Thyroid gland (tissue), 4 donors: ENCODE results near the gene PRR12. TPM values are rescaled to one million over a fixed set of nuclear protein-coding genes. Genes with fewer than 3 reads are reported as not detected.
A peak's percentile ranks its signal among the peaks of the same experiment; 100 is the strongest.

Source experiments
- DNase-seq, 2 donors: peaks; one replicate each; pipeline ENCODE4 v3.0.0-alpha.2; 2019
- H3K27ac ChIP-seq, 3 donors: fragments of 200-600 bp; sonication (generic); 1 replicate in 2 of 3; 2 replicates in 1 of 3; pipeline ENCODE4 v1.5.1; 2016 to 2019; ENCODE audit warnings: mild to moderate bottlenecking in 1 of 3, moderate library complexity in 1 of 3
- H3K27me3 ChIP-seq: fragments of 200-600 bp; sonication (generic); one replicate; pipeline ENCODE4 v1.5.1; 2019
- H3K36me3 ChIP-seq, 2 donors: fragments of 200-600 bp; sonication (generic); one replicate each; pipeline ENCODE4 v1.5.1; 2016 to 2019
- H3K4me1 ChIP-seq, 2 donors: fragments of 200-600 bp; sonication (generic); one replicate each; pipeline ENCODE4 v1.5.1; 2017 to 2019
- H3K4me3 ChIP-seq, 3 donors: fragments of 200-600 bp; sonication (generic); replicated peaks in 1 of 3; 1 replicate in 2 of 3; 2 replicates in 1 of 3; pipeline ENCODE4 v1.5.1; 2016; ENCODE audit warnings: mild to moderate bottlenecking in 1 of 3
- H3K9me3 ChIP-seq: fragments of 200-600 bp; sonication (generic); one replicate; pipeline ENCODE4 v1.5.1; 2017
- POLR2A ChIP-seq, 2 donors: fragments of 450-650 bp; IDR thresholded peaks; one replicate each; pipeline ENCODE4 v1.6.1; 2017; ENCODE audit warnings: antibody characterized with exemption in 2 of 2, mild to moderate bottlenecking in 2 of 2, moderate library complexity in 1 of 2
- WGBS, 2 donors: methylation state at CpG; one replicate each; pipeline ENCODE4 v1.1.5; 2017; 5-methylcytosine and 5-hydroxymethylcytosine counted together
- intact Hi-C: fragments of 100-400 bp; cut with DNase I; formaldehyde crosslinking; loops from one replicate; pipeline ENCODE4 v1.15.1; 2023
- total RNA-seq, 4 donors: library from RNA; depleted of rRNA; stranded (reverse); fragments of >200 nt; gene quantifications; one replicate each; pipeline ENCODE4 v1.2.3, GENCODE V29; 2016
- TF ChIP-seq, protein P1 (sequence below), 6 experiments: fragments of 200-600 bp in 3 of 6; fragments of 450-650 bp in 3 of 6; sonication (generic) in 3 of 6; IDR thresholded peaks; one replicate each; pipeline ENCODE4 v1.5.1; 2016 to 2019; ENCODE audit warnings: antibody characterized with exemption in 6 of 6, mild to moderate bottlenecking in 2 of 6, inconsistent platforms in 1 of 6, moderate library complexity in 1 of 6

Gene PRR12
- total RNA-seq, 4 donors from 2014 or later = 7.3 to 15.6 (median 12.4) TPM

DNA sequence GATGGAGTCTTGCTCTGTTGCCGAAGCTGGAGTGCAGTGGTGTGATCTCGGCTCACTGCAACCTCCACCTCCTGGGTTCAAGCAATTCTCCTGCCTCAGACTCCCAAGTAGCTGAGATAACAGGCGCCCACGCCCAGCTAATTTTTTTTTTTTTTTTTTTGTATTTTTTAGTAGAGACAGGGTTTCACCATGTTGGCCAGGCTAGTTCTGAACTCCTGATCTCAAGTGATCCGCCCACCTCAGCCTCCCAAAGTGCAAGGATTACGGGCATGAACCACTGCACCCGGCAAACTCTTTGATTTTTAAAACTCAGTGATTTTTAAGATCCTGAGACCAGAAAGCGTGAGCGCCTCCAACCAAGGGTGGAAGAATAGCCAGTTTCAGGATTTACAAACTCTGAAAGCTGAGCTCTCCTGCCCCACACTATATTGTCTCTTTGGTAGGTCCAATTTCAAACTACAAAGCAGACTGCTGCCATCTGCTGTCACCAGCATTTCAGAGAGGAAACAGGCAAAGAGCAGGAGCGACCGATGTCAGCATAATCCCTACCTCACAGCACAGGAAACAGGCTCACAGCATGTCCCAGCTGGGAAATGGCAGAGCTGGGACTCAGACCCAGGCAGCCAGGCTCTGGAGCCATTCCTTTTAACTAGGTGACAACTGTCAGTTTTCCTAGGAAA lies 19.8 kb upstream of the PRR12 start:
- no peak for DNase-seq
- WGBS, 2 donors = 72 to 77% methylated on average over 11 of the region's 11 CpGs
- TF ChIP-seq, protein P1, sequence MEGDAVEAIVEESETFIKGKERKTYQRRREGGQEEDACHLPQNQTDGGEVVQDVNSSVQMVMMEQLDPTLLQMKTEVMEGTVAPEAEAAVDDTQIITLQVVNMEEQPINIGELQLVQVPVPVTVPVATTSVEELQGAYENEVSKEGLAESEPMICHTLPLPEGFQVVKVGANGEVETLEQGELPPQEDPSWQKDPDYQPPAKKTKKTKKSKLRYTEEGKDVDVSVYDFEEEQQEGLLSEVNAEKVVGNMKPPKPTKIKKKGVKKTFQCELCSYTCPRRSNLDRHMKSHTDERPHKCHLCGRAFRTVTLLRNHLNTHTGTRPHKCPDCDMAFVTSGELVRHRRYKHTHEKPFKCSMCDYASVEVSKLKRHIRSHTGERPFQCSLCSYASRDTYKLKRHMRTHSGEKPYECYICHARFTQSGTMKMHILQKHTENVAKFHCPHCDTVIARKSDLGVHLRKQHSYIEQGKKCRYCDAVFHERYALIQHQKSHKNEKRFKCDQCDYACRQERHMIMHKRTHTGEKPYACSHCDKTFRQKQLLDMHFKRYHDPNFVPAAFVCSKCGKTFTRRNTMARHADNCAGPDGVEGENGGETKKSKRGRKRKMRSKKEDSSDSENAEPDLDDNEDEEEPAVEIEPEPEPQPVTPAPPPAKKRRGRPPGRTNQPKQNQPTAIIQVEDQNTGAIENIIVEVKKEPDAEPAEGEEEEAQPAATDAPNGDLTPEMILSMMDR (IDR thresholded peaks at IDR 0.05) = peak in 1 of 6 experiments; percentile 15
- TF ChIP-seq POLR2A (IDR thresholded peaks at IDR 0.05) = no peak
- intact Hi-C loops = no loop called here
- Histone ChIP-seq H3K9me3 (no peaks in the 10 kb centered on the region), H3K4me1 (peaks cover 7 to 10% of the 10 kb centered on the region in 2 donors), H3K27me3 (no peaks in the 10 kb centered on the region), H3K4me3 (no peak overlapping the region), H3K36me3 (peaks cover 0 to 12% of the 10 kb centered on the region in 2 donors), H3K27ac (peak overlapping the region in 1 of 3 donors; percentile 3)

DNA sequence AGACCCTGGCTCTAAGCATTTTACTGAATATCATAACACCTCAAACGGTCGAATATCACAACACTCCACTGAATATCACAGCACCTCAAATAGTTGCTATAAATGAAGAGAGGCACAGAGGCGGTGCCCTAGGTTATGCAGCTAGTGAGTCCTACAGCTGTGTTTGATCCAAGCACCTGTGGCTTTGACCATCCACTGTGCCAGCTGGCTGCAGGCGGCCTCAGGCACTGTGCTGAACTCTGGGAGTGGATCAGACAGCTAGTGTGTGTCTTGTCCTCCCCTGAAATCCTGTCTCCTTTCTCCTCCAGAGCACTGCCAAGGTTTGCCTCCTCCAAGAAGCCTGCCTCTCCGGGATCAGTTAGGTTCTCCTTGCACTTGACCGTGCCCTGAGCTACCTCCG lies 18.0 kb upstream of the PRR12 start:
- DNase-seq = no peak
- H3K4me3 ChIP-seq = no peak overlapping the region
- TF ChIP-seq POLR2A (IDR thresholded peaks at IDR 0.05) = no peak
- TF ChIP-seq, protein P1 (IDR thresholded peaks at IDR 0.05) = no peak
- no peaks in the 10 kb centered on the region for H3K27me3 ChIP-seq
- intact Hi-C loops = no loop called here
- peaks cover 0 to 12% of the 10 kb centered on the region in 2 donors for H3K36me3 ChIP-seq
- H3K4me1 ChIP-seq = peaks cover 7 to 10% of the 10 kb centered on the region in 2 donors
- no peak overlapping the region for H3K27ac ChIP-seq
- no peaks in the 10 kb centered on the region for H3K9me3 ChIP-seq
- 95 to 96% methylated on average over 4 to 7 of the region's 7 CpGs for WGBS, 2 donors

DNA sequence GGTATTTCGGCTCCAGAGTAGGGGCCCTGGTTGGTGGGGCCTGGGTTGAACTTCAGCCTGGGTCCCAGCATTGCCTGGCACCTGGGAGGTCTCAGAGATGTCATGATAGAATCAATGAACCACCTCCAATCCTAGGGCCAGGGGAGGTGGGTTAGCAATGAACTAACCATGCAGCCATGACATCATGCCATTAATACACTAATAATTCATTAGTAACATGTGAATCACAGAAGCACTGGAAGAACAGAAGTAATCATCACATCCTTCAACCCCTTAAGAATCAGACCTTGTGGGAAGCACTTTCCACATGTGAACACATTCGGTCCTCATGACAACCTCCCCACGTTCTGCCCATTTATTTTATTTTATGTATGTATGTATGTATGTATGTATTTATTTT lies 17.6 kb upstream of the PRR12 start:
- peaks cover 0 to 12% of the 10 kb centered on the region in 2 donors for H3K36me3 ChIP-seq
- DNase-seq = no peak
- peaks cover 7 to 10% of the 10 kb centered on the region in 2 donors for H3K4me1 ChIP-seq
- H3K4me3 ChIP-seq = no peak overlapping the region
- no peaks in the 10 kb centered on the region for H3K27me3 ChIP-seq
- H3K27ac ChIP-seq = no peak overlapping the region
- no peaks in the 10 kb centered on the region for H3K9me3 ChIP-seq
- WGBS, 2 donors = 87 to 91% methylated on average over 3 of the region's 3 CpGs
- intact Hi-C loops = no loop called here
- TF ChIP-seq, protein P1 (IDR thresholded peaks at IDR 0.05) = no peak
- no peak for TF ChIP-seq POLR2A (IDR thresholded peaks at IDR 0.05)

DNA sequence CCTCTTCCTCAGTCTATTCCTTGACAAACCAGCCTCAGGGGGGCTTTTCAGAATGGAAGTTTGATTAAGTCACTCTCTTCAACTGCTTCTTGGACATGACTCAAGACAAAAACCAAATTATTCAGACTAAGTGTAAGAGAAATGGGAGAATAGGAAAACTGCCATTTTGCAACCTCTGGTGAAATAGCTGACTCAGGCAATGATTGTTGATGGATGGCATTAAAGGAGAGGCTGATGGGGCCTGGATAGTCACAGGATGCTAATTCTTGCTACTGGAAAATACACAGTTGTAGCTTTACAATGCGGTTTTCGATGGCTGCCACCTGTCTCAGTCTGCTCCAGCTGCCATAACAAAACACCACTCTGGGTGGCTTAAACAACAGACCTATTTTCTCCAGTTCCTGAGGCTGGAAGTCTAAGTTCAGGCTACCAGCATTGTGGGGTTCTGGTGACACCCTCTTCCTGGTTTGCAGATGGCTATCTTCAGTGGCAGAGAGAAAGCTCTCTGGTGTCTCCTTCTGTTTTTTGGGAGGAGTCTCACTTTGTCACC lies 16.7 kb upstream of the PRR12 start:
- Histone ChIP-seq H3K27ac (no peak overlapping the region), H3K9me3 (no peaks in the 10 kb centered on the region), H3K27me3 (no peaks in the 10 kb centered on the region), H3K4me3 (no peak overlapping the region), H3K4me1 (peaks cover 7 to 10% of the 10 kb centered on the region in 2 donors), H3K36me3 (peaks cover 0 to 12% of the 10 kb centered on the region in 2 donors)
- intact Hi-C loops = no loop called here
- 94 to 100% methylated on average over 2 of the region's 2 CpGs for WGBS, 2 donors
- no peak for DNase-seq
- TF ChIP-seq POLR2A (IDR thresholded peaks at IDR 0.05) = no peak
- TF ChIP-seq, protein P1 (IDR thresholded peaks at IDR 0.05) = no peak

DNA sequence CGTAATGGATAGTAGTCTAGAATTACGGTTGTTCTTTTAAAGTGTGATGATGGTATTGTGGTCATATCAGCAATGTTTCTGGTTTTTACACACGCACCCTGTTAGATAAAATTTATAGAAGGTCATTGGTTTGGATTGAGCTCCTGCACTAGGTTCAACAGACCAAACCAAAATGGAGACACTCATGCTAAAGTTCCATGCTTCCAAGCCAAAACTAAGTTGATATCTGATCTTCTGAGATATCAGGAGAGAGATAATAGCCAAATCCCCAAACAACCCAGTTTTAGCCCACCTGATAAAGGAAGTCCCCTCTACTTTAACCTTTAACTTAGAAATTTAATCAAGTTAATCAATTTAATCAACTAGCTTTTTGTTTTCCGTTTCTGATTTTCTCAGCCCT lies 11.8 kb upstream of the PRR12 start:
- Histone ChIP-seq H3K9me3 (no peaks in the 10 kb centered on the region), H3K27me3 (no peaks in the 10 kb centered on the region), H3K36me3 (peaks cover 0 to 9% of the 10 kb centered on the region in 2 donors), H3K4me1 (peaks cover 4 to 5% of the 10 kb centered on the region in 2 donors), H3K4me3 (no peak overlapping the region), H3K27ac (no peak overlapping the region)
- DNase-seq = no peak
- no peak for TF ChIP-seq POLR2A (IDR thresholded peaks at IDR 0.05)
- intact Hi-C loops = no loop called here
- WGBS, 2 donors = 80 to 83% methylated on average over 4 of the region's 4 CpGs
